SK-N-MC (cell line): Measurements from ENCODE around the gene PLXNB3.

Source experiments
- EZH2 ChIP-seq: fragments of 200-600 bp; sonication (generic); IDR thresholded peaks from one replicate; pipeline ENCODE4 v1.6.1; 2017; ENCODE audit warnings: antibody characterized with exemption
- POLR2AphosphoS5 ChIP-seq: IDR thresholded peaks from 2 replicates; pipeline ENCODE4 v1.6.1; 2012; ENCODE audit warnings: mild to moderate bottlenecking, low read depth, low read length, borderline replicate concordance

DNA sequence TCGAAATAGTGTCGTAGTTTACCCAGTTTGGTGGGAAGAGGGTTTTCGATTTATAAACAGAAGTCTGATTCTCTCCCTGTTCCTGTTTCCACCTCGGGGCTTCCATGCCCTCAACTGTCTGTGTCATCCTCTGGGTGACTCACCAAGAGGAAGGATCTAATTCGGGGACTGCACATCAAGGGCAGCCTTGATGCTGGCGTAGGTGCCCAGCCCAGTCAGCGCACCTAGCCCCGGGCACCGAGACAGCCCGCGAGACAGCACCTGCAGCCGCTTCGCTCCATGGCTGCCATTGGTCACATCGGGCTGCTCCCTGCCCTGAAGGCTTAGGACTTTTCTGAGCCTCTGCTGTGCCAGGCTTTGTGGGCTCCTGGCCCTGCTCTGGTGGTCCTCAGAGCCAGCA, 31.6 kb upstream of the PLXNB3 start:
- TF ChIP-seq EZH2, result no peak
- TF ChIP-seq POLR2AphosphoS5, result no peak
